HFFc6 (cell line): Measurements from ENCODE around the gene PRM1. TPM values are rescaled to one million over a fixed set of nuclear protein-coding genes. Genes with fewer than 3 reads are reported as not detected.

Experiments used
- DNase-seq: peaks from one replicate; pipeline ENCODE4 v3.0.0-alpha.2; 2018
- H3K27ac Mint-ChIP-seq: 2 replicates; pipeline ENCODE4 v1.8.0; 2020; ENCODE audit warnings: mild to moderate bottlenecking, mixed read lengths
- H3K27me3 Mint-ChIP-seq: 2 replicates; pipeline ENCODE4 v1.8.0; 2021; ENCODE audit warnings: mild to moderate bottlenecking, moderate library complexity, mixed read lengths; ENCODE audit not compliant: insufficient read depth
- H3K36me3 Mint-ChIP-seq: 2 replicates; pipeline ENCODE4 v1.8.0; 2021; ENCODE audit warnings: low read depth, mixed read lengths
- H3K4me1 Mint-ChIP-seq: 2 replicates; pipeline ENCODE4 v1.8.0; 2020; ENCODE audit warnings: low read depth, mixed read lengths
- H3K4me3 Mint-ChIP-seq: 2 replicates; pipeline ENCODE4 v1.8.0; 2020; ENCODE audit warnings: mild to moderate bottlenecking, moderate library complexity, mixed read lengths
- H3K9me3 Mint-ChIP-seq: 2 replicates; pipeline ENCODE4 v1.8.0; 2020; ENCODE audit warnings: mild to moderate bottlenecking, mixed read lengths
- CTCF ChIP-seq: fragments of 200-600 bp; sonication (generic); IDR thresholded peaks from 2 replicates; pipeline ENCODE4 v1.5.0; 2021; ENCODE audit warnings: antibody characterized with exemption, mild to moderate bottlenecking
- long read RNA-seq: library from polyadenylated mRNA; unstranded; transcript quantifications from one replicate; pipeline ENCODE4 v2.0.0, GENCODE V29; 2019
- total RNA-seq, 6 experiments: library from RNA; stranded (reverse); fragmentation: NEBNext Ultra II Directional; extraction: Animal tissue kit (Norgen Biotek cat#: 25700); gene quantifications; 2 replicates in 1 of 6; 3 replicates in 5 of 6; pipeline ENCODE4 v1.2.3, GENCODE V29; 2021

Gene PRM1
- not detected for total RNA-seq
- long read RNA-seq: 0 reads

GRCh38 chr16:11280616-11281522 is at the start of gene PRM1:
Gene PRM1, minus strand, starts transcription at chr16:11281330. Its CDS starts 92 bp downstream, at chr16:11281238.
- DNase-seq: no peak
- Mint-ChIP-seq H3K27ac (no peak within 1 kb of the TSS), H3K36me3 (peaks cover 5% of the 10 kb centered on the region; the same call in 1 of the 2 replicates), H3K4me3 (no peak within 1 kb of the TSS), H3K27me3 (peaks cover 32% of the 10 kb centered on the region), H3K4me1 (no peaks in the 10 kb centered on the region), H3K9me3 (peaks cover 7% of the 10 kb centered on the region; the same call in 1 of the 2 replicates)
- TF ChIP-seq CTCF: no peak

GRCh38 chr16:11330526-11331237 is 49.6 kb upstream of the PRM1 start:
- Mint-ChIP-seq H3K27me3 (no peaks in the 10 kb centered on the region), H3K9me3 (no peaks in the 10 kb centered on the region), H3K4me3 (no peak overlapping the region), H3K36me3 (no peaks in the 10 kb centered on the region), H3K4me1 (peaks cover 48% of the 10 kb centered on the region), H3K27ac (no peak overlapping the region)
- no peak for TF ChIP-seq CTCF
- DNase-seq: no peak

- Mint-ChIP-seq H3K4me1 (peaks cover 48% of the 10 kb centered on the region), H3K9me3 (no peaks in the 10 kb centered on the region), H3K27ac (no peak overlapping the region), H3K36me3 (no peaks in the 10 kb centered on the region), H3K27me3 (no peaks in the 10 kb centered on the region), H3K4me3 (no peak overlapping the region)
- TF ChIP-seq CTCF: no peak
- no peak for DNase-seq
Observed at GRCh38 chr16:11329891-11330290, 48.8 kb upstream of the PRM1 start.

- no peaks in the 10 kb centered on the region for H3K27me3 Mint-ChIP-seq
- no peak for TF ChIP-seq CTCF
- peaks cover 47% of the 10 kb centered on the region for H3K4me1 Mint-ChIP-seq
- no peaks in the 10 kb centered on the region for H3K9me3 Mint-ChIP-seq
- H3K36me3 Mint-ChIP-seq: no peaks in the 10 kb centered on the region
- H3K27ac Mint-ChIP-seq: peak overlapping the region; percentile 56
- no peak for DNase-seq
- peak overlapping the region; percentile 77 for H3K4me3 Mint-ChIP-seq
Observed at GRCh38 chr16:11329071-11329491, 48.0 kb upstream of the PRM1 start.

GRCh38 chr16:11328172-11329070 is 47.3 kb upstream of the PRM1 start:
- peaks cover 2% of the 10 kb centered on the region; the same call in 1 of the 2 replicates for H3K27me3 Mint-ChIP-seq
- H3K9me3 Mint-ChIP-seq: no peaks in the 10 kb centered on the region
- H3K36me3 Mint-ChIP-seq: no peaks in the 10 kb centered on the region
- peaks cover 40% of the 10 kb centered on the region for H3K4me1 Mint-ChIP-seq
- H3K4me3 Mint-ChIP-seq: peak overlapping the region; percentile 77
- no peak; the same call in 1 of the 2 replicates for TF ChIP-seq CTCF
- H3K27ac Mint-ChIP-seq: peak overlapping the region; percentile 56
- DNase-seq: peak; percentile 84
